KMS-11 (cell line): ENCODE measurements around the gene CCDC24.

Experiments used
- H2AFZ ChIP-seq: fragments of 200-600 bp; sonication (generic); 2 replicates; pipeline ENCODE4 v1.6.1; 2016; ENCODE audit warnings: antibody characterized with exemption, mixed run types, low read depth
- H3K27ac ChIP-seq: fragments of 200-600 bp; sonication (generic); 2 replicates; pipeline ENCODE4 v1.6.1; 2016; ENCODE audit warnings: mild to moderate bottlenecking, mixed run types
- H3K27me3 ChIP-seq: fragments of 200-600 bp; sonication (generic); 2 replicates; pipeline ENCODE4 v1.6.1; 2017; ENCODE audit warnings: mild to moderate bottlenecking, low read depth, mixed run types, moderate library complexity; ENCODE audit not compliant: insufficient read depth
- H3K36me3 ChIP-seq: fragments of 200-600 bp; sonication (generic); 2 replicates; pipeline ENCODE4 v1.6.1; 2017; ENCODE audit warnings: mild to moderate bottlenecking, mixed run types; ENCODE audit not compliant: insufficient read depth
- H3K4me1 ChIP-seq: fragments of 200-600 bp; sonication (generic); 2 replicates; pipeline ENCODE4 v1.6.1; 2016; ENCODE audit warnings: mild to moderate bottlenecking, low read depth, mixed run types; ENCODE audit not compliant: poor library complexity, severe bottlenecking
- H3K4me2 ChIP-seq: fragments of 200-600 bp; sonication (generic); 2 replicates; pipeline ENCODE4 v1.7.0; 2016; ENCODE audit warnings: mild to moderate bottlenecking, mixed run types
- H3K4me3 ChIP-seq: fragments of 200-600 bp; sonication (generic); IDR thresholded peaks from 2 replicates; pipeline ENCODE4 v1.6.1; 2017; ENCODE audit warnings: low read depth, low read length, mixed read lengths; ENCODE audit not compliant: insufficient read depth
- H3K79me2 ChIP-seq: fragments of 200-600 bp; sonication (generic); 2 replicates; pipeline ENCODE4 v1.6.1; 2016; ENCODE audit warnings: low read depth, mixed run types; ENCODE audit not compliant: insufficient read depth
- H3K9ac ChIP-seq: fragments of 200-600 bp; sonication (generic); 2 replicates; pipeline ENCODE4 v1.6.1; 2016; ENCODE audit warnings: mild to moderate bottlenecking, mixed run types
- H4K20me1 ChIP-seq: fragments of 200-600 bp; sonication (generic); 2 replicates; pipeline ENCODE4 v1.6.1; 2016; ENCODE audit warnings: mild to moderate bottlenecking, mixed run types; ENCODE audit not compliant: insufficient read depth
- TF ChIP-seq, protein P1 (sequence below): fragments of 200-600 bp; sonication (generic); conservative IDR thresholded peaks from 2 replicates; pipeline ENCODE4 v1.6.1; 2017; ENCODE audit warnings: low read depth, mild to moderate bottlenecking, antibody characterized with exemption, low read length, moderate library complexity, mixed read lengths

Gene CCDC24

DNA sequence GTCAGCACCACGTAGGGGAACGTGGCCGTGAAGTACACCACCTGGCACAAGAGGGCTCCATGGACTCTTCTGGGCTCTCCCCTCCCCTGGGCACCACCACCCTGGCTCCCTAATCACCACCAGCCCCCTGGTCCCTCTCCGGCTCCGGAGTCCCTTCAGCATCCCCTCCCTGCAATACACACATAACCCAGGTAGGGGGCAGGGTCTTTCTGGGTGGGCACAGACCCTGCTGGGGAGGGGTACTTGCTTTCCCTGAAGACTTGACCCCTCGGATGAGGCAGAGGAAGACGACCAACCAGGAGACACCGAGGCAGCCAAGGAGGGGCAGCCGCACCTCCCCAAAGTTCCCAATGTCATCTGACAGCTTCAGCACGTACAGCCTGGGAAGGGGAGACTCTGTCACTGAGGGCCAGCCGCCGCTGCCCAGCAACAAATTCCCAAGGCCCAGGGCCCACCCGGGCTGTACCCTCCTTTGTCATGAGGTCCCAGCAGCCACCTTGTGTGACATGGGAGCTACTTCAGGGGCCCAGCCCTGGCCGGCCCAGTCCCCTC is 11.3 kb downstream of the CCDC24 start:
- H3K9ac ChIP-seq: no peak overlapping the region
- no peak overlapping the region for H3K4me3 ChIP-seq
- H3K4me1 ChIP-seq: no peaks in the 10 kb centered on the region
- TF ChIP-seq, protein P1, sequence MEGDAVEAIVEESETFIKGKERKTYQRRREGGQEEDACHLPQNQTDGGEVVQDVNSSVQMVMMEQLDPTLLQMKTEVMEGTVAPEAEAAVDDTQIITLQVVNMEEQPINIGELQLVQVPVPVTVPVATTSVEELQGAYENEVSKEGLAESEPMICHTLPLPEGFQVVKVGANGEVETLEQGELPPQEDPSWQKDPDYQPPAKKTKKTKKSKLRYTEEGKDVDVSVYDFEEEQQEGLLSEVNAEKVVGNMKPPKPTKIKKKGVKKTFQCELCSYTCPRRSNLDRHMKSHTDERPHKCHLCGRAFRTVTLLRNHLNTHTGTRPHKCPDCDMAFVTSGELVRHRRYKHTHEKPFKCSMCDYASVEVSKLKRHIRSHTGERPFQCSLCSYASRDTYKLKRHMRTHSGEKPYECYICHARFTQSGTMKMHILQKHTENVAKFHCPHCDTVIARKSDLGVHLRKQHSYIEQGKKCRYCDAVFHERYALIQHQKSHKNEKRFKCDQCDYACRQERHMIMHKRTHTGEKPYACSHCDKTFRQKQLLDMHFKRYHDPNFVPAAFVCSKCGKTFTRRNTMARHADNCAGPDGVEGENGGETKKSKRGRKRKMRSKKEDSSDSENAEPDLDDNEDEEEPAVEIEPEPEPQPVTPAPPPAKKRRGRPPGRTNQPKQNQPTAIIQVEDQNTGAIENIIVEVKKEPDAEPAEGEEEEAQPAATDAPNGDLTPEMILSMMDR: peak; percentile 34
- no peak overlapping the region for H2AFZ ChIP-seq
- H3K36me3 ChIP-seq: no peaks in the 10 kb centered on the region
- H4K20me1 ChIP-seq: no peaks in the 10 kb centered on the region
- no peaks in the 10 kb centered on the region for H3K27me3 ChIP-seq
- no peaks in the 10 kb centered on the region for H3K79me2 ChIP-seq
- no peak overlapping the region for H3K4me2 ChIP-seq
- H3K27ac ChIP-seq: no peak overlapping the region

DNA sequence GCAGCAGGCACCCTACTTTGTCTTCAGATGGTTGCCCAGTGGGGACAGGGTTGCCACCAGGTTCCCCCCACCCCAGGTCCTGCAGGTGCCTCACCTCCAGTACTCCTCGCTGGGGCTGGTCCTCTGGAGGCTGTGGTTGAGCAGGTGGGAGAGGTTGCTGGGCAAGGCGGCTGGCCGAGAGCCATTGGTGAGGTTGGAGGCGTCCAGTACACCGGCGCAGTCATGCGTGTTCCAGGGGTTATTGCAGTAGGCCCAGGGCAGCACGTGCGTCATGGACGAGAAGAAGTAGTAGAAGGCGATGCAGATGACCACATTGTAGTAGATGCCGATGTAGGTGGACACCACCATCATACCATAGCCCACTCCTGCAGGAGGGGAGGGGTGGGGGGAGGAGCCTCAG is 16.9 kb downstream of the CCDC24 start:
- H3K27ac ChIP-seq: no peak overlapping the region
- H3K4me3 ChIP-seq: no peak overlapping the region
- no peaks in the 10 kb centered on the region for H3K79me2 ChIP-seq
- H3K9ac ChIP-seq: no peak overlapping the region
- TF ChIP-seq, protein P1: no peak
- H3K36me3 ChIP-seq: no peaks in the 10 kb centered on the region
- H2AFZ ChIP-seq: no peak overlapping the region
- no peaks in the 10 kb centered on the region for H3K4me1 ChIP-seq
- H4K20me1 ChIP-seq: no peaks in the 10 kb centered on the region
- H3K4me2 ChIP-seq: no peak overlapping the region
- H3K27me3 ChIP-seq: no peaks in the 10 kb centered on the region

DNA sequence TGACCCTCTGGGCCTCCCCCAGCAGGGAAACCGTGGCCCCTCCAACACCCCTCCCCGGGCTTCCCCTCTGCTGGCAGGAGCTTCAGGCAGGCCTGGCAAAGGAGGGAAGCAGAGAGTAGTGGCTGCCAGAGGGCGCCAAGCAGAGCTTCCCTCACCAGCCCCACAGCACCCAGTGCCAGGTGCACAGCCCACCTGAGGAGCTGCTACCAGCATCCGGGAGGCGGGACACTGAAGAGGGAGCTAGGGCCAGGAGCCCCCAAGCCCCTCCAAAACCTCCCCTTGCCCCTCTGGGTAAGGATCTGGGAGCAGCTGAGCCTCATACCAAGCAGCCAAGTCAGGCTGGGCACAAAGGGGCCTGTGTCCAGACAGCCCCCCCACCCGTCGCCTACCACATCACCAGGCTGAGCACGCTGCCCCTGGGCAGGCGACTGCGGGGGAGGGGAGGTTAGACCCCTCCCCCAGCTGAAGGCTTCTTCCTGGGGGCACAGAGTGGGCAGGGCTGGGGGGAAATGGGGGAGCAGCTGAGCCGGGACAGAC is 19.6 kb downstream of the CCDC24 start:
- H3K9ac ChIP-seq: no peak overlapping the region
- H3K4me2 ChIP-seq: no peak overlapping the region
- no peak overlapping the region for H2AFZ ChIP-seq

DNA sequence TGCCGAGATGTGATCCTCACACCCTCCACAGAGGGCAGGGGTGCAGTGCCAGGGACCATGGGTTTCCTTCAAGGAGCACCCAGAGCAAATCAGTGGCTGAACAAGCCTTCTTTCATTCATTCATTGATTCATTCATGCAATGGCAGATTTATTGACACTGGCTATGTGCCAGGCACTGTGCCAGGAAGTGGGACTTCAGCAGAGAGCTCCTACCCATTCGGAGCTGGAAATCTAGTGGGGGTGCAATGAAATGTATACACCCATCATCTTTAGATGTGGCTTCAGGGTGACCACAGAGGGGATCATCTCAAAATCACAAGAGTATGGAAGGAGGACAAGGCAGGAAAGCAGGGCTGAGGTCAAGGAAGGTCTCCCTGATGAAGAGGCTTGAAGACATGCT is 21.0 kb downstream of the CCDC24 start:
- H3K9ac ChIP-seq: no peak overlapping the region
- no peak overlapping the region for H3K4me3 ChIP-seq
- H4K20me1 ChIP-seq: no peaks in the 10 kb centered on the region
- no peaks in the 10 kb centered on the region for H3K27me3 ChIP-seq
- no peak overlapping the region for H3K4me2 ChIP-seq
- H3K4me1 ChIP-seq: no peaks in the 10 kb centered on the region
- no peaks in the 10 kb centered on the region for H3K36me3 ChIP-seq
- TF ChIP-seq, protein P1: no peak
- no peak overlapping the region for H3K27ac ChIP-seq
- H2AFZ ChIP-seq: no peak overlapping the region
- no peaks in the 10 kb centered on the region for H3K79me2 ChIP-seq

More for the DNA sequence above, 19.6 kb downstream of the CCDC24 start:
- no peaks in the 10 kb centered on the region for H3K79me2 ChIP-seq
- no peaks in the 10 kb centered on the region for H3K27me3 ChIP-seq
- H4K20me1 ChIP-seq: no peaks in the 10 kb centered on the region
- TF ChIP-seq, protein P1: no peak
- H3K36me3 ChIP-seq: no peaks in the 10 kb centered on the region
- H3K4me1 ChIP-seq: no peaks in the 10 kb centered on the region
- no peak overlapping the region for H3K27ac ChIP-seq
- no peak overlapping the region for H3K4me3 ChIP-seq
